Endodermal cell (in vitro differentiated cells): ENCODE results near the gene RCAN1. TPM values are rescaled to one million over a fixed set of nuclear protein-coding genes. Genes with fewer than 3 reads are reported as not detected.

Experiments
- DNase-seq: peaks from one replicate; pipeline ENCODE4 v3.0.0-alpha.2; 2017
- H3K27ac ChIP-seq: 2 replicates; pipeline ENCODE4 v1.5.1; 2013; ENCODE audit warnings: mild to moderate bottlenecking, low read depth, low read length, moderate library complexity
- H3K27me3 ChIP-seq: 2 replicates; pipeline ENCODE4 v1.6.1; 2013; ENCODE audit warnings: mild to moderate bottlenecking, low read length, moderate library complexity; ENCODE audit not compliant: insufficient read depth, control insufficient read depth, poor library complexity, severe bottlenecking
- H3K36me3 ChIP-seq: 2 replicates; pipeline ENCODE4 v1.7.0; 2013; ENCODE audit warnings: mild to moderate bottlenecking, low read length, moderate library complexity; ENCODE audit not compliant: control insufficient read depth, insufficient read depth
- H3K4me1 ChIP-seq: one replicate; pipeline ENCODE4 v1.7.0; 2013; ENCODE audit warnings: low read length; ENCODE audit not compliant: control insufficient read depth, insufficient read depth
- H3K4me3 ChIP-seq: 2 replicates; pipeline ENCODE4 v1.5.1; 2013; ENCODE audit warnings: mild to moderate bottlenecking, low read length, moderate library complexity
- H3K9ac ChIP-seq: 2 replicates; pipeline ENCODE4 v1.6.1; 2013; ENCODE audit warnings: mild to moderate bottlenecking, low read length, moderate library complexity; ENCODE audit not compliant: poor library complexity, severe bottlenecking; ENCODE audit errors: extremely low read depth
- H3K9me3 ChIP-seq: 2 replicates; pipeline ENCODE4 v1.6.1; 2013; ENCODE audit warnings: mild to moderate bottlenecking, low read length, moderate library complexity; ENCODE audit not compliant: control insufficient read depth
- H3K27ac Mint-ChIP-seq: 2 replicates; pipeline ENCODE4 v1.8.0; 2020; ENCODE audit warnings: mixed read lengths
- H3K27me3 Mint-ChIP-seq: 2 replicates; pipeline ENCODE4 v1.8.0; 2021; ENCODE audit warnings: mild to moderate bottlenecking, mixed read lengths; ENCODE audit not compliant: insufficient read depth
- H3K36me3 Mint-ChIP-seq: 2 replicates; pipeline ENCODE4 v1.8.0; 2020; ENCODE audit warnings: low read depth, mixed read lengths
- H3K4me1 Mint-ChIP-seq: 2 replicates; pipeline ENCODE4 v1.8.0; 2020; ENCODE audit warnings: mixed read lengths
- H3K4me3 Mint-ChIP-seq: 2 replicates; pipeline ENCODE4 v1.8.0; 2020; ENCODE audit warnings: mild to moderate bottlenecking, moderate library complexity, mixed read lengths
- H3K9me3 Mint-ChIP-seq: 2 replicates; pipeline ENCODE4 v1.8.0; 2020; ENCODE audit warnings: mild to moderate bottlenecking, mixed read lengths
- WGBS, 2 experiments: methylation state at CpG; one replicate each; pipeline versions ENCODE4 v1.1.5 to v1.1.7; 2013; ENCODE audit warnings: missing lambda C conversion rate in 2 of 2, mixed read lengths in 1 of 2; ENCODE audit not compliant: insufficient coverage in 1 of 2, insufficient read length in 1 of 2; 5-methylcytosine and 5-hydroxymethylcytosine counted together
- total RNA-seq, 2 donors: library from RNA; stranded (reverse); fragmentation: NEBNext Ultra II Directional in 1 of 2; extraction: Animal tissue kit (Norgen Biotek cat#: 25700) in 1 of 2; gene quantifications; 2 replicates in 1 of 2; 3 replicates in 1 of 2; pipeline ENCODE4 v1.2.1, GENCODE V29; 2021
- TF ChIP-seq, protein P1 (sequence below): fragments of 200-600 bp; sonication (generic); conservative IDR thresholded peaks from 2 replicates; pipeline ENCODE4 v1.5.0; 2021; ENCODE audit warnings: antibody characterized with exemption, mild to moderate bottlenecking

Gene RCAN1
- total RNA-seq, 2 donors from 2014 or later: 6.1 to 6.7 TPM

DNA sequence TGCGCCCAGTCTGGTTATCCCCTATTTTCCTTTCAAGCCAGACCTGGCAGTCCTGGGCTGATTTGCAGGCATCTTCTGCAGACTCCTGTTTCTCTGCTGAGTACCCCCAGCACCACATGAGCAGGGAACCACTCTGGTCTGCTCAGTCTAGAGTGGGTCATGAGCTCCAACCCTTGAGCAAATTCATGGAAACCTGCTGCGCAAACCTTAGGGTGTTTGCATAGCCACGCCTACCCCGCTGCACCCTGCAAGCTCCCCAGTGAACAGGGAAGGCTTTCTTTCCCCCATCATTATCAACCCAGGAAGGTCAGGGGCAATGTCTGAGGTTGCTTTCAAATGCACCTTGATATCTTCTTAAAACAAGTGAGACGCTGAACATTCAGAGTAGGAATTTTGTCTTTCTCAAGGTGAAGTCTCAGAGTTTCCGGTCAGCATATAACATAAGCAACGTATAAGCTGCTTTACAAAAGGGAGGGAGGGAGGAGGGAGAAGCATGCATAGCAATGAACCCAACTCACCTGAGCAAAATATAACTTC lies 91.8 kb downstream of the RCAN1 start:
- Histone ChIP-seq H3K36me3 (no peaks in the 10 kb centered on the region), H3K4me3 (no peak overlapping the region), H3K27ac (no peak overlapping the region), H3K9ac (no peak overlapping the region), H3K4me1 (peaks cover 15% of the 10 kb centered on the region), H3K9me3 (no peaks in the 10 kb centered on the region), H3K27me3 (no peaks in the 10 kb centered on the region)
- Mint-ChIP-seq H3K27me3 (peaks cover 9% of the 10 kb centered on the region), H3K36me3 (peaks cover 4% of the 10 kb centered on the region), H3K9me3 (no peaks in the 10 kb centered on the region), H3K4me1 (peaks cover 34% of the 10 kb centered on the region), H3K27ac (no peak overlapping the region), H3K4me3 (no peak overlapping the region)
- TF ChIP-seq, protein P1, sequence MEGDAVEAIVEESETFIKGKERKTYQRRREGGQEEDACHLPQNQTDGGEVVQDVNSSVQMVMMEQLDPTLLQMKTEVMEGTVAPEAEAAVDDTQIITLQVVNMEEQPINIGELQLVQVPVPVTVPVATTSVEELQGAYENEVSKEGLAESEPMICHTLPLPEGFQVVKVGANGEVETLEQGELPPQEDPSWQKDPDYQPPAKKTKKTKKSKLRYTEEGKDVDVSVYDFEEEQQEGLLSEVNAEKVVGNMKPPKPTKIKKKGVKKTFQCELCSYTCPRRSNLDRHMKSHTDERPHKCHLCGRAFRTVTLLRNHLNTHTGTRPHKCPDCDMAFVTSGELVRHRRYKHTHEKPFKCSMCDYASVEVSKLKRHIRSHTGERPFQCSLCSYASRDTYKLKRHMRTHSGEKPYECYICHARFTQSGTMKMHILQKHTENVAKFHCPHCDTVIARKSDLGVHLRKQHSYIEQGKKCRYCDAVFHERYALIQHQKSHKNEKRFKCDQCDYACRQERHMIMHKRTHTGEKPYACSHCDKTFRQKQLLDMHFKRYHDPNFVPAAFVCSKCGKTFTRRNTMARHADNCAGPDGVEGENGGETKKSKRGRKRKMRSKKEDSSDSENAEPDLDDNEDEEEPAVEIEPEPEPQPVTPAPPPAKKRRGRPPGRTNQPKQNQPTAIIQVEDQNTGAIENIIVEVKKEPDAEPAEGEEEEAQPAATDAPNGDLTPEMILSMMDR: no peak
- no peak for DNase-seq
- WGBS, 2 experiments: 92 to 96% methylated on average over 4 to 7 of the region's 7 CpGs

DNA sequence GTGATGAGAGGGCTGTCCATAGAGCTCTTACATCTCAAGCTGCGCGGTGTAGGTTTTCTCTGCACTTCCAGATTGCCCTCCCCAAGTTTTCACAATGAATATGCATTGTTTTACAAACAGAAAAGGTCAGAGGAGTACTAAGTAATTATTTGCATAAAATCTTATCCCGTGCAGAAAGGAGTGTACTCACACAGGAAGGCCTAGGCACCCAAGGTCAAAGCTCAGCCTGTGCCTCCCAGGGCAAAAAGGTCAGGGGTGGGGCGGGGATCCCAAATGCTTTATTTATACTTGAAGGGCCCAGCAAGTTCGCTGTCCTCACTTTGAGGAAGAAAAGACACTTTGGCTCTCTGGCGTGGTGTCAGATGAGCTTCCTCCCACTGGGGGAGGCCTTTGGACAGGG lies 92.6 kb downstream of the RCAN1 start:
- Mint-ChIP-seq H3K4me3 (no peak overlapping the region), H3K4me1 (peaks cover 34% of the 10 kb centered on the region)
- H3K9ac ChIP-seq: no peak overlapping the region

DNA sequence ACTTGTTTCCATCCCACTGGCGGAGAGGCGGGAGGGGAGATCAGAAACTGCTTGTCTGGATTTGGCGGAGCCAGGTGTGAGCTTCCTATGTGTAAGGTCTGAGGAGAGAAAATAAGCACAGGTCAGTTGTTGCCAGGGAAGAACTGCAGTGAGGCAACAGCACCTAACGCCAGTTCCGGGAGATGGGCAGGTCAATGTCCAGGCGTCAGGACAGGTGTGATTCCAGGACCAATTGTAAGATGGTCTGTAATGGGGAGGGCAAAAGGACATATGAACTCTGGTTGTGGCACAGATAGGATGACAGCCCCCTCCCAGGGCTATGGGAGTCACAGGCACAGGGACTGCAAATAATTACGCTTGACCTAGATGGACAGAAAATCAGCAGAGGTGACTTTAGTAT lies 93.4 kb downstream of the RCAN1 start:
- peaks cover 32% of the 10 kb centered on the region for H3K4me1 Mint-ChIP-seq
- no peak overlapping the region for H3K9ac ChIP-seq
- WGBS, 2 experiments: 94 to 100% methylated on average over 4 to 7 of the region's 7 CpGs

More for the DNA sequence above, 92.6 kb downstream of the RCAN1 start:
- peaks cover 15% of the 10 kb centered on the region for H3K4me1 ChIP-seq
- no peak for DNase-seq
- no peak overlapping the region for H3K27ac ChIP-seq
- no peaks in the 10 kb centered on the region for H3K27me3 ChIP-seq
- TF ChIP-seq, protein P1: no peak
- Mint-ChIP-seq H3K27ac (peak overlapping the region; percentile 50), H3K9me3 (no peaks in the 10 kb centered on the region), H3K27me3 (peaks cover 9% of the 10 kb centered on the region), H3K36me3 (peaks cover 4% of the 10 kb centered on the region)
- H3K4me3 ChIP-seq: no peak overlapping the region
- WGBS, 2 experiments: 81 to 89% methylated on average over 3 to 6 of the region's 6 CpGs
- no peaks in the 10 kb centered on the region for H3K36me3 ChIP-seq
- no peaks in the 10 kb centered on the region for H3K9me3 ChIP-seq

More for the DNA sequence above, 93.4 kb downstream of the RCAN1 start:
- peaks cover 9% of the 10 kb centered on the region for H3K27me3 Mint-ChIP-seq
- peaks cover 4% of the 10 kb centered on the region for H3K36me3 Mint-ChIP-seq
- H3K4me3 Mint-ChIP-seq: no peak overlapping the region
- no peak overlapping the region for H3K4me3 ChIP-seq
- no peak overlapping the region for H3K27ac ChIP-seq
- no peaks in the 10 kb centered on the region for H3K36me3 ChIP-seq
- DNase-seq: no peak
- TF ChIP-seq, protein P1: no peak
- no peaks in the 10 kb centered on the region for H3K27me3 ChIP-seq
- H3K9me3 Mint-ChIP-seq: no peaks in the 10 kb centered on the region
- no peaks in the 10 kb centered on the region for H3K9me3 ChIP-seq
- no peak overlapping the region for H3K27ac Mint-ChIP-seq
- peaks cover 11% of the 10 kb centered on the region for H3K4me1 ChIP-seq
